IPS DF 6.9 (cell line): ENCODE results near the gene NOS1.
"Not testable (repeated sequence)": the region's sequence is repeated elsewhere in the genome, so short reads cannot be mapped to it uniquely, and the experiment has no call there.

Source experiments
- DNase-seq: peaks from one replicate; pipeline ENCODE4 v3.0.0-alpha.2; 2013; ENCODE audit warnings: low read depth, low spot score
- H3K27ac ChIP-seq: one replicate; pipeline ENCODE4 v1.5.1; 2013; ENCODE audit warnings: low read length, control low read depth
- H3K27me3 ChIP-seq: 2 replicates; pipeline ENCODE4 v1.6.1; 2013; ENCODE audit warnings: mild to moderate bottlenecking, low read length; ENCODE audit not compliant: control insufficient read depth, insufficient read depth
- H3K36me3 ChIP-seq: 2 replicates; pipeline ENCODE4 v1.6.1; 2013; ENCODE audit warnings: low read length; ENCODE audit not compliant: control insufficient read depth, insufficient read depth
- H3K4me1 ChIP-seq: 2 replicates; pipeline ENCODE4 v1.6.1; 2013; ENCODE audit warnings: low read length; ENCODE audit not compliant: control insufficient read depth, insufficient read depth
- H3K4me3 ChIP-seq: 2 replicates; pipeline ENCODE4 v1.5.1; 2013; ENCODE audit warnings: mild to moderate bottlenecking, low read length
- H3K9me3 ChIP-seq: 2 replicates; pipeline ENCODE4 v1.6.1; 2013; ENCODE audit warnings: low read length, inconsistent platforms; ENCODE audit not compliant: control insufficient read depth, insufficient read depth
- WGBS: extraction: QIAGEN DNeasy Blood & Tissue Kit; methylation state at CpG from one replicate; pipeline ENCODE4 v1.1.7; 2013; ENCODE audit warnings: mixed read lengths, missing lambda C conversion rate; ENCODE audit not compliant: insufficient read length, insufficient coverage; 5-methylcytosine and 5-hydroxymethylcytosine counted together

Gene NOS1

DNA sequence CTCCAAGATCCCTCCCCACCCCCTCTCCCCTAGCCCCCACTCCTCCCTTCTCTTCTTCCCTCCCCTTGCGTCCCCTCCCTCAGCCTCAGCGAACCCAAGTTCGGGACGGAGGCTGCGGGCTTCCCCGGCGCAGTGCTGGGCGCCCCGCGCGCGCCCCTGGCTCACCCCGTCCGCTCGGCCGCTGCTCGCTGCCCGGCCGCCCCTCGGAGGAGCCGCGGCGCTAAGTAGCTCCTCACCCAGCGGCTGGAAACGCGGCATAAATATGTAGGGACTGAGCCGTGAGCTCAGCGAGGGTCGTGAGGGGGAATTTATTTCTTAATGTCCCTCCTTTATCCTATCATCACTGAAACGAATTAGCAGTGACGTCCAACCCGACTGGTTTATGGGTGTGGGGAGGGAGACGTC is at the start of gene NOS1:
Gene NOS1 (minus strand): TSS at position 280 of the 405 bp plus-strand sequence. CDS start 30,557 bp downstream, outside the sequence.
- peaks cover 32% of the 10 kb centered on the region for H3K27me3 ChIP-seq
- H3K4me1 ChIP-seq, result no peaks in the 10 kb centered on the region
- H3K27ac ChIP-seq, result no peak within 1 kb of the TSS
- WGBS, result no CpG with 5 or more reads among the region's 33 CpGs
- no peaks in the 10 kb centered on the region for H3K9me3 ChIP-seq
- no peaks in the 10 kb centered on the region; the same call in 1 of the 2 replicates for H3K36me3 ChIP-seq
- peak within 1 kb of the TSS; percentile 98 for H3K4me3 ChIP-seq
- DNase-seq, result no peak

DNA sequence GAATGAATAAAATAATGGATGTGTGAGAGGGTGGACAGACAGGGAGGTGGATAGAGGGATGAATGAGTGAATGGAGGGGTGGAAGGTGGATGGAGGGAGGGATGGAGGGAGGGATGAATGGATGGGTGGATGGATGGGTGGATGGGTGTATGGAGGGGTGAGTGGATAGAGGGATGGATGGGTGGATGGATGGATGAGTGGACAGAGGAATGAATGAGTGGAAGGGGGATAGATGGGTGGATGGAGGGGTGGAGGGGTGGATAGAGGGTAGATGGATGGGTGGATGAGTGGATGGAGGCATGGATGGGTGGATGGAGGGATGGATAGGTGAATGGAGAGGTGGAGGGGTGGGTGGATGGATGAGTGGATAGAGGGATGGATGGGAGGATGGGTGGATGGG is 47.9 kb upstream of the NOS1 start:
- H3K27me3 ChIP-seq, result no peaks in the 10 kb centered on the region
- no peaks in the 10 kb centered on the region for H3K9me3 ChIP-seq
- H3K4me1 ChIP-seq, result peaks cover 5% of the 10 kb centered on the region
- H3K36me3 ChIP-seq, result no peaks in the 10 kb centered on the region
- no peak overlapping the region for H3K27ac ChIP-seq
- no peak overlapping the region for H3K4me3 ChIP-seq
- DNase-seq, result no peak

DNA sequence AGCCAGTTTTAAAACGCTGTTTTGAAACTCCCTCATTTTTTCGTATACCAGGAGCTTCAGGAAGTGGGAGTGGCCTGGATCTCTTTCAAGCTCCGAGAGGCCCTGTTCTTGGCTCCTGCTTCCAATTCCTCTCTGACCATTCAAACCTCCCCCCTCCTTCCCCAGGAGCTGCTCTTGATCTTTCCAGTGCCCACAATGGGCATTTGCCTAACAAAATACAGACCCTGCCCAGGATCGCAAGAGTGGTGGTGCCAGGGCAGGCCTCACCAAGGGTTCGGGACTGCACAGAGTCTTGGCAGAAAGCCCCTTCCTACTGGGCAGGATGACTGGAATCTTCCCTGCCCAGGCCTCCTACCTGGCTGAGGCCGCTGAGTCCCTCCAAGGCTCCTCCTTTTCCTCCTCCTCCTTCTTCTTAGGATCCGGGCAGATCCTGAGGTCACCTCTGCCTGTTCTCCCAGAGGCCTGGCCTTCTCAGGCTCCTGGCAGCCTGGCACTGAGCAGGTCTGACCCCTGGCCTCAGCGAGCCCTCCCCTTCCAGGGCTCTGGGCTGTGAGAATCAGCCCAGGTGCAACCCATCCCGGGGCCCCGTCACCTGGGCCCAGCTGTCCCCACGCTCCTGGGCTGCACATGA is 46.9 kb upstream of the NOS1 start:
- H3K4me3 ChIP-seq, result no peak overlapping the region
- WGBS, result no CpG with 5 or more reads among the region's 11 CpGs
- DNase-seq, result no peak
- no peak overlapping the region for H3K27ac ChIP-seq
- H3K9me3 ChIP-seq, result no peaks in the 10 kb centered on the region
- no peaks in the 10 kb centered on the region for H3K36me3 ChIP-seq
- no peaks in the 10 kb centered on the region for H3K27me3 ChIP-seq
- peaks cover 5% of the 10 kb centered on the region for H3K4me1 ChIP-seq

DNA sequence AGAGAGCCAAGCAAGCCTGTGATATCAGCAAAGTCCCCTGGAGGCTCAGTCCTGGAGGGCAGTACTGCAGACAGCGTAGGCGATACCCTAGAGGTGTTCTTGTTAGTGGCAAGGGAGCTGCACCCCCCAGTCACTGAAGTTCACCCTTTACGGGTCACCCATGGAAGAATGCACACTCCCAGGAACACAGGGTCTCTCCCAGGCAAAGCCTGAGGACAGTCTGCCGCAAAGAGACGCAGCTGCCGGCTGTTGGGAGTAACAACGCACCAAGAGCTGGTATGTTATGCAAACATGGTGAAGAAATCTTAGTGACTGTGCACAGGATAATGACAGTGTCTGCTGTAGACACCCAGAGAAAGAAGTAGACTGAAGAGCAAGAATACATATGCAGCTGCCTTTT is 43.5 kb upstream of the NOS1 start:
- WGBS, result no CpG with 5 or more reads among the region's 7 CpGs
- DNase-seq, result no peak
- Histone ChIP-seq H3K9me3 (no peaks in the 10 kb centered on the region), H3K4me1 (peaks cover 5% of the 10 kb centered on the region), H3K27ac (no peak overlapping the region), H3K36me3 (no peaks in the 10 kb centered on the region), H3K4me3 (no peak overlapping the region), H3K27me3 (no peaks in the 10 kb centered on the region)

DNA sequence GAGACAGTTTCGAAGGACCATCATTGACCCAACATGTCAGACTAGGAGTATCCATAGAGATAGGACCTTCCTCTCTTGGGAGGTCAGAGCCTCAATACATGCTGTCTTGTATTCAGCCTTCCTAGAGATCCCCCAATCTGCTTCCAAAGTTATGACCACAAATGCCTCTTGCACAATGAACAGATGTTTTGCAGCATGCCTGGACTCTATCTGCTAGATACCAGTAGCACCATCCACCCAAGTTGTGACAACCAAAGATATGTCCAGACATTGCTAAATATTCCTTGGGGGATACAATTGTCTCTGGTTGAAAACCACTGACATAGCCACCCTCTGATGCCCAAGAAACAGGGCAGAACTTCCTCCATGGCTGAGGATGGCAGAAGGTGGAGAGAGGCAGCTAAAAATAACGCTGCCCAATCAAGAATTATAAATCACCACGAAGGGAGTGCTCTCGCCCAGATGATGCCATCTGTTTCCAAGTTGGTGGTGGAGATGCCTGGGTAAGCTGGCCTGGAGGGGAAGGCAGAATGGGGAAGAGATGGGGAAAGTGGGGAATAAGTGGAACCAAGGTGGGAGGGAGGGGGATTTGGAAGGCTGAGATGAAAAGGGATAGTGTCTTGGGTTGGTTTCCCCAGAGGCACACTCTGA is 42.9 kb upstream of the NOS1 start:
- Histone ChIP-seq H3K27ac (no peak overlapping the region), H3K9me3 (no peaks in the 10 kb centered on the region), H3K4me1 (peaks cover 5% of the 10 kb centered on the region), H3K27me3 (no peaks in the 10 kb centered on the region), H3K36me3 (no peaks in the 10 kb centered on the region), H3K4me3 (no peak overlapping the region)
- no peak for DNase-seq
- no CpG with 5 or more reads among the region's 4 CpGs for WGBS

DNA sequence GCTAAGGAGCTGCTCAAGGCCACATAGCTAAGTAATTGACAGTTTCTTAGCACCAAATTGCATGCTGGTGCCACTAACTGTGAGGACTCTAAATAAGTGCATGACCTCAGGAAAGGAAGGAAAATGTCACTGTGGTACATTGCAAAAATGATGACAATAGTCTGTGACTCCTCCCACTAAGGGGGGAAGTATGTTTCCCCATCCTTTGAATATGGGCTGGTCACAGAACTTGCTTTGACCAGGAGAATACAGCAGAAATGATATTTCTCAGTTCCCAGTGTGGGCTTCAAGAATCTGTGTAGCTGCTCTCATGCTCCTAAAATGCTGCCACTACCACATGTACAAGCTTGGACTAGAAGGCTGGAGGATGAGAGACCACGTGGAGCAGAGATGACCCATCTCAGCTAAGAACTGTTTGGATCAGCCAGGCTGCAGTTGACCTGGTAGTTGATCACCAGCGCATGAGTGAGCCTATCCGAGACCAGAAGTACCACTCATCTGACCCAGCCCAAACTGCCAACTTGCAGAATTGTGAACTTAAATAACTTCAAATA is 42.2 kb upstream of the NOS1 start:
- H3K36me3 ChIP-seq, result no peaks in the 10 kb centered on the region
- no peaks in the 10 kb centered on the region for H3K9me3 ChIP-seq
- no CpG with 5 or more reads among the region's 3 CpGs for WGBS
- H3K27ac ChIP-seq, result no peak overlapping the region
- DNase-seq, result no peak
- no peaks in the 10 kb centered on the region for H3K27me3 ChIP-seq
- H3K4me3 ChIP-seq, result no peak overlapping the region
- H3K4me1 ChIP-seq, result peaks cover 5% of the 10 kb centered on the region

DNA sequence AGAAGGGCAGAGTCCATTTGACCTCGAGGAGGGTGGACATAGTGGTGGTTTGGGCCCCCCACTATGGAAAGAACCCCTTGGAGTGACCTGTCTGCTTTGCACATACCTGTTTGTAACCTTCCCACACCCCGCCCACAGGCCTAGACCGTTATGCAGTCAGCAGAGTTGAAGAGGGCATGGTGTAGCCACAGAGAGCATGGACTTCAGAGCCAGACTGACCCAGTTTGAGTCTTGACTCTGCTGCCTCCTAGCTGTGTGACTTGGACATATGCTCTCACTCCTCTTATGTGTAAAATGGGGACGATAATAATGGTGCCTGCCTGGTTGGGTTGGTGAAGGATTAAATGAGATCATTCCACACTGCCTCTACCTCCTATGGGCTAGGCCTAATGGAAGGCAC is 40.9 kb upstream of the NOS1 start:
- Histone ChIP-seq H3K27ac (no peak overlapping the region), H3K9me3 (no peaks in the 10 kb centered on the region), H3K4me1 (no peaks in the 10 kb centered on the region), H3K4me3 (no peak overlapping the region), H3K36me3 (no peaks in the 10 kb centered on the region), H3K27me3 (no peaks in the 10 kb centered on the region)
- DNase-seq, result no peak
- WGBS, result no CpG with 5 or more reads among the region's 4 CpGs

DNA sequence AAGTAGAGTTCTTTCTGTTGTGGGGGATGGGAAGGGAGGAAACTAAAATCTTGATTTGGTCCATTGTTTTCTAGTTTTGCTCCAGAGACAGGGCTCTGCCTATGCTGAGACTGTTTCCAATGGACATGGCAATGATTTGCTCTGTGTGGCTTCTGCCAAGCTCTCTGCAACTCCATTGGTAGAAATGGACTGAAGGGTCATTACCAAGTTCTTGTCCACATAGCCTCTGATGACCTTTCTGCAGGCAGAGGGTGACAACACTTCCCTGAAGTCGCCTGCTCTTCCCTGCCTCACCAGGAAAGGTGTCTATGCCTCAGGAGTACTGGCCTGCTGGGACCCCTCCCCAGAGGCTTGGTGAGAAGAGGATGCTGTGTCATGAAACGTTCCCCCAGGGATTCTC is 39.5 kb upstream of the NOS1 start:
- H3K36me3 ChIP-seq, result no peaks in the 10 kb centered on the region
- no peaks in the 10 kb centered on the region for H3K4me1 ChIP-seq
- no peak overlapping the region for H3K4me3 ChIP-seq
- no peak for DNase-seq
- WGBS, result no CpG with 5 or more reads among the region's 2 CpGs
- H3K9me3 ChIP-seq, result no peaks in the 10 kb centered on the region
- no peak overlapping the region for H3K27ac ChIP-seq
- no peaks in the 10 kb centered on the region for H3K27me3 ChIP-seq

DNA sequence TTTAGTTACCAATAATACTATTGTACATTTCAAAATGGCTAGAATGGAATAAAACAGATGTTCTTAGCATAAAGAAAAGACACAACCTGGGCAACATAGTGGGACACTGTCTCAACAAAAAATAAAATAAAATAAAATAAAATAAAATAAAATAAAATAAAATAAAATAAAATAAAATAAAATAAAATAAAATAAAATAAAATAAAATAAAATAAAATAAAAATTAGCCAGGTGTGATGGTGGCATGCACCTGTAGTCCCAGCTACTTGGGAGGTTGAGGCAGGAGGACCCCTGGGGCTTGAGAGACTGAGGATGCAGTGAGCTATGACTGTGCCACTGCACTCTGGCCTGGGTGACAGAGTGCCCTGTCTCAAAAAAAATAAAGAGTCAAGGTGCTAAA is 37.1 kb upstream of the NOS1 start:
- not testable (repeated sequence) for DNase-seq, H3K36me3 ChIP-seq, H3K27ac ChIP-seq, H3K27me3 ChIP-seq, H3K9me3 ChIP-seq, H3K4me1 ChIP-seq, H3K4me3 ChIP-seq

DNA sequence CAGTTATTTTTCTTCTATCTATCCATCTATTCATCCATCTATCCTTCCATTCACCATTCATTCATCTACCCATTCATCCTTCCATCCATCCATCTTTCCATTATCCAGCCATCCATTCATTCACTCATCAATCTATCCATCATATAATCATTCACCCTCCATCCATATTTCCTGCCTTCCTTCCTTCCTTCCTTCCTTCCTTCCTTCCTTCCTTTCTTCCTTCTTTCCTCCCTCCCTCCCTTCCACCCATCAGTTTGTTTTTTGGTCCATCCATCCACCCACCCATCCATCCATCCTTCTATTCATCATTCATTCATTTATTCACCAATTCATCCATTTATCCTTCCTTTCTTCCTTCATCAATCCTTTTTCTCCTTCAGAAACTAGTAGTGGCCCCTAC is 34.3 kb upstream of the NOS1 start:
- Histone ChIP-seq H3K4me1 (no peaks in the 10 kb centered on the region), H3K27ac (no peak overlapping the region)

DNA sequence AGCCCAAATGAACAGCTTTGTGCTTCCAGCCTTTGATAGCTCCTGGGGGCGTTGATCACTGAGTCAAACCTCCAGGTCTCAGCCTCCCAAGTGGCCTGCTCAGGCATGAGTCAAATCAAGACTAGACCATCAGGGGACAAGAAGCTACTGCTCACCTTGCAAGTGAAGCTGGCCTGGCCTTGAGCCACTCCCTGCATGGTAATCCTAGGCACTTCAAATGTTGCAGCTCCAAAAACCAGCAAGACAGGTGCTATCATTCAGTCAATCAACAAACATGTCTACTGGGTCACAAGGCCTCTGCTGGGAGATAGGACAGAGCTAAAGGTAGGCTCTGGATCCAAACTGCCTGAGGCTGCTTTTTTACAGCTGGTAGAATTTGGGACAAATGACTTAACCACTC is 33.1 kb upstream of the NOS1 start:
- no peak overlapping the region for H3K27ac ChIP-seq
- H3K4me3 ChIP-seq, result no peak overlapping the region
- H3K27me3 ChIP-seq, result no peaks in the 10 kb centered on the region
- WGBS, result no CpG with 5 or more reads among the region's 1 CpG
- H3K36me3 ChIP-seq, result no peaks in the 10 kb centered on the region
- no peaks in the 10 kb centered on the region for H3K9me3 ChIP-seq
- no peaks in the 10 kb centered on the region for H3K4me1 ChIP-seq
- DNase-seq, result no peak

More for the DNA sequence above, 34.3 kb upstream of the NOS1 start:
- H3K4me3 ChIP-seq, result no peak overlapping the region
- no peaks in the 10 kb centered on the region for H3K9me3 ChIP-seq
- DNase-seq, result no peak
- H3K36me3 ChIP-seq, result no peaks in the 10 kb centered on the region
- no peaks in the 10 kb centered on the region for H3K27me3 ChIP-seq
